Measurements from ENCODE around the gene FAF1.

DNA sequence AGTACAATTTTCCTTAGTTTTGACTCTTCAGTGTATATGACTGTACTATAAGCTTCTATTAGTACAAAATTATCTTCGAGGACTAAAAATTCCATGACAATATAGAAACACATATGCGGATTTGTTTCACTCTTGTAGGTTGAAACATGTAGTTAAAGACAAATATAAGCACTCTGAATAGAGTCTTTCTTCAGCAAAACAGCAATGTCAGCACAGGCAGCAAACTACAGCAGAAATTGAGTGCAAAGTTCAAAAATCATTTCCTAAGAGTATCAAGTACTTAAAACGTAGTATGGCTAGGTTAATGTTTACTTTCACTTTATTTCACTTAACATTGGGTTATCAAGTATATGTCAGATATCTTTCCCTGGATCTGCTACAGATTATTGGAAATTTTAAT is 106.7 kb downstream of the FAF1 start:
- no peak for TF ChIP-seq CTCF (IDR thresholded peaks at IDR 0.05)
- no peak for TF ChIP-seq POLR2A (IDR thresholded peaks at IDR 0.05)
- no peak for TF ChIP-seq POLR2AphosphoS5 (IDR thresholded peaks at IDR 0.05)

Data from transverse colon (tissue), 4 donors.